GM18508 (cell line): ENCODE results near the gene TSPAN4.

Experiments used
- ATAC-seq: cut with Tn5 transposase; IDR thresholded peaks from one replicate; pipeline ENCODE4 v1.9.1; 2021; ENCODE audit warnings: moderate number of reproducible peaks; ENCODE audit not compliant: insufficient read depth, unreplicated experiment

Gene TSPAN4

DNA sequence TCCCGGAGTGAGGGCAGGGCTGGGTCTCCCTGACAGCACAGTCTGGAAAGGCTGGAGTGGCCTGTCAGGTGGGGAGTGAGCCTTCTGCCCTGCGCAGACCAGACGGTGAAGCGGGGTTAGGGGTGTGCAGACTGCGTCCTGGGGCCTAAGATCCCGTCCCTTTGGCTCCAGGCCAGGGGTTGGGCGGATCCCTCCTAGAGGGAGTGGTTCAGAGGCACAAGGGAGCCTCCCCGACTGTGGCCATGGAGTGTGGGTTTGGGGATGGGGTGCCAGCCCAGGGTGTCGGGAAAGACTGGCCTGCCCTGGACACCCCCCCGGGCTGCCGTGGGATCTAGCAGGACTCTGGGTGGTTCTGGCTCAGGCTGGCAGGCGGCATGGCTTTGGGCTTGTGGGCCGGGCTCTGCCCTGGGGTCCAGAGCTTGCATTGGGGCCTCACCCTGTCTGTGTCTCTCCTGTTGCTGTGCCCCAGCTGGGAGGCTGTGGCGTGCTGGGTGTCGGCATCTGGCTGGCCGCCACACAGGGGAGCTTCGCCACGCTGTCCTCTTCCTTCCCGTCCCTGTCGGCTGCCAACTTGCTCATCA lies 19.5 kb downstream of the TSPAN4 start:
- no peak for ATAC-seq

- no peak for ATAC-seq
Observed at GRCh38 chr11:862696-863022, 20.0 kb downstream of the TSPAN4 start.

- ATAC-seq = no peak
Observed at GRCh38 chr11:863023-863909, 20.6 kb downstream of the TSPAN4 start.

DNA sequence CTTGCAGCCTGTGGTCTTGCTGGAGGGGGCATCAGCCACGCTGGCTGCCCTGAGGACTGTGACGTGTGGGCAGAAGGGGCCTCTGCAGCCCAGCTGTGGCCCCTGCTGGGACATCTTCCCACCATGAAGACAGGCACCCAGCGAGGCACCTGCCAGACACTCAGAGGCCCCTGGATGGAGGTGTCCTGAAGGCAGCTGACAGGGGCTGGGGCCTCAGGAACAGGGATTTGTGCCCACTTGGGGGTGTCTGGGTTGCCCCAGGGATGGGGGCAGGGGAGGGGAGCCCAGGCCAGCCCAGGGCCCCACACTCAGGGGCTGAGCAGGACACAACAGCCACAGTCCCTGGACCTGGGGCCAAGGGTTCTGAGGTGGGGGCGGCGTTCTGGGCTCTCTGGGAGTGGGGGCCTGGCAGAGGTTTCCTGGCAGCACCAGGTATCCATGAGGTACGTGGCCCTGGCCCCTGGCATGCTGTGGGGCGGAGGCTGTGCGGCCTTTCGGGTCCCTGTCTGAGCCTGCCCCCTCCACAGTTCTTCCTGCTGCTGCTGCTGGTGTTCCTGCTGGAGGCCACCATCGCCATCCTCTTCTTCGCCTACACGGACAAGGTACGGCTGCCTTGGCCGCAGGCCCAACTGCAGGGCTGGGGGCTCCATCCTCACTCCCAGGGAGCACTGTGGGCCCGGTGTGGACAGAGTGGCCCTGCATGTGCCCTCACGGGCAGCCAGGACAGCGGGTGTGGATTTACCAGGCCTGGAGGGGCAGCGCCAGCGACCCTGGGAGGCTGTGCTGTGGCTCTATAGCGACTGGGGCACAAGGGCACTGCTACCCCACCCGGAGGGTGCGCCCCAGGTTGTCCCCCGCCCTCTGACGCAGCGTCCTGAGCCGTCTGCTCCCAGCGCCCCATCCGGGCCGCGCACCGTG lies 21.5 kb downstream of the TSPAN4 start:
- no peak for ATAC-seq

- ATAC-seq = no peak
Observed at GRCh38 chr11:864898-865297, 22.2 kb downstream of the TSPAN4 start.

DNA sequence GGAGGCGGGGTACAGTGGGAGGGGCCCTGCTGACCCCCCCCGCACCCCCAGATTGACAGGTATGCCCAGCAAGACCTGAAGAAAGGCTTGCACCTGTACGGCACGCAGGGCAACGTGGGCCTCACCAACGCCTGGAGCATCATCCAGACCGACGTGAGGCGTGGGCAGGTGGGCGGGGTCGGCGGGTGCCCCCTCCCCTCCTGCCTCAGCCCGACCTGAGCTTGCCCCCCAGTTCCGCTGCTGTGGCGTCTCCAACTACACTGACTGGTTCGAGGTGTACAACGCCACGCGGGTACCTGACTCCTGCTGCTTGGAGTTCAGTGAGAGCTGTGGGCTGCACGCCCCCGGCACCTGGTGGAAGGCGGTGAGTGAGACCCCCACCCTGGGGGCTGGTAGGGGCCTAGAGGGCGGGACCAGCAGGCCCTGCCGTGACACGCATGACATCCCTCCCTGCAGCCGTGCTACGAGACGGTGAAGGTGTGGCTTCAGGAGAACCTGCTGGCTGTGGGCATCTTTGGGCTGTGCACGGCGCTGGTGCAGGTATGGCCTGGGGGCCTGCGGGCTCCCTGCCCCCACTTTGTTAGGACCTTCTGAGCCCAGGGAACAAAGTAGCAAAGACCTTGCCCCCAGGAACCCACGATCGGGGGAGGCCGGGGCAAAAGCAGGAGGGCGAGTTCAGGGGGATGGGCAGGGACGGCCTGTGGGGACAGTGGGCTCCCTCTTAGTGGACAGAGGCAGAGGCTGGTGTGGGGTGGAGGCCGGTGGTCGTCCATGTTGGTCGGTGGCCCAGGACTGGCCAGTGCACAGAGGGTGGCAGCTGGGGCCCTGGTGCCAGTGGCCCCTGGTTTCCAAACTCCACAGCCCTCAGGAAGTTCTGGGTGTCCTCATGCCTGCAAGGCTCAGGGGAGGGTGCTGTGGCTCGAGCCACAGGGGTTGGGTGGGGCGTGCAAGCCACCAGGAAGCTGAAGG lies 23.1 kb downstream of the TSPAN4 start:
- no peak for ATAC-seq

- no peak for ATAC-seq
Observed at GRCh38 chr11:866481-866880, 23.8 kb downstream of the TSPAN4 start.

DNA sequence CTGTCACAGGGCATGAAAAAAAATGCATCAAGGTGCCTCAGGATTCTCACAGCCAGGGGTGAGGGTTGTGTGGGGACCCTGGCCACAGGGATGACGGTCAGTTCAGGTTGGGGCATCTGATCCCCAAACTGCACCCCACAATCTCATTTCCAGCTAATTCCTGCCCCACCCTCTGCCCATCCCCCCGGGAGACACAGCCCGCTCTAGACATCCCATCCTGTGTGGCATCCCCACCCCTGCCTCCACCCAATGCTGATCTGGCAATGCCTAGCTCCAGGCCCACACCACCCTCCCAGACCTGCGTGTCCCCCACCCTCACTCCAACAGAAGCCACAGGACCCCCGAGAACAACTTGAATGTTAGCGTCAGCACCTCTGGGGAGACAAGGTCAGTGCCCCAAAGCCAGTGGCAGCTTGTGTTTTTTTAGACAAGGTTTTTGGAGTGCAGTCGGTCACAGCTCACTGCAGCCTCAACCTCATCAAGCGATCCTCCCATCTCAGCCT lies 25.3 kb downstream of the TSPAN4 start:
- no peak for ATAC-seq

DNA sequence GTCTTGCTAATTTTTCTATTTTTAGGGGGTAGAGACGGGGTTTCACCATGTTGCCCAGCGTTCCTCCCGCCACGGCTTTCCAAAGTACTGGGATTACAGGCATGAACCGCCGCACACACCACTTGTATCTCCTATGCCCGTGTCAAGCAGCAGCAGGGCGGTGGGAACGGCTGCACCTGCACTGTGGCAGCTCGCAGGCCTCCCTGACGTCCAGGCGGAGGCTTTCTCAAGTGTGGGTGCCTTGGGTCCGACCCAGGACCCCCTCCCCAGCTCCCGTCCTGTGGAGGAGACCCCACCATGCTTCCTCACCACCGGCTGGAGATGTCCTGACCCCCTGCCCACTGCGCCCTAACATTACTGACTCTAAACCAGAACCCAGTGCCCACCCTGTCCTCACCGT lies 25.7 kb downstream of the TSPAN4 start:
- no peak for ATAC-seq

DNA sequence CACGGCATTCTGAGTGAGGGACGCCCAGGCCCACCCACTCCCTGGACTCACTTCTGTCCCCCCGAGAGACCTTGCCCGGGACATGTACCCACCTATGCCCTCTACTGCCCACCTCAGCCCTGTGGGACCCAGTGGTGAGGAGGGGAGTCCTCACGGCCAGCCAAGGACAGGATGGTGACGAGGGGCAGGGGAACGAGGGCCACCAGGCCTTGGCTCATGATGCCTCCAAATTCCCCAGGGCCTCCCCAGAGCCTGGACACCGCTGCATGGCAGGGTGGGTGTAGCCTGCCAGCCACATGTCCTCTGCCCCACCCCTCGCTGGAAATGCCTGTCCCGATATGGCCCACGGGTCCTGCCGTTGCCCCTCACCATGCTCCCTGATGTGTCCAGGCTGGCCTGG lies 26.1 kb downstream of the TSPAN4 start:
- ATAC-seq = no peak

DNA sequence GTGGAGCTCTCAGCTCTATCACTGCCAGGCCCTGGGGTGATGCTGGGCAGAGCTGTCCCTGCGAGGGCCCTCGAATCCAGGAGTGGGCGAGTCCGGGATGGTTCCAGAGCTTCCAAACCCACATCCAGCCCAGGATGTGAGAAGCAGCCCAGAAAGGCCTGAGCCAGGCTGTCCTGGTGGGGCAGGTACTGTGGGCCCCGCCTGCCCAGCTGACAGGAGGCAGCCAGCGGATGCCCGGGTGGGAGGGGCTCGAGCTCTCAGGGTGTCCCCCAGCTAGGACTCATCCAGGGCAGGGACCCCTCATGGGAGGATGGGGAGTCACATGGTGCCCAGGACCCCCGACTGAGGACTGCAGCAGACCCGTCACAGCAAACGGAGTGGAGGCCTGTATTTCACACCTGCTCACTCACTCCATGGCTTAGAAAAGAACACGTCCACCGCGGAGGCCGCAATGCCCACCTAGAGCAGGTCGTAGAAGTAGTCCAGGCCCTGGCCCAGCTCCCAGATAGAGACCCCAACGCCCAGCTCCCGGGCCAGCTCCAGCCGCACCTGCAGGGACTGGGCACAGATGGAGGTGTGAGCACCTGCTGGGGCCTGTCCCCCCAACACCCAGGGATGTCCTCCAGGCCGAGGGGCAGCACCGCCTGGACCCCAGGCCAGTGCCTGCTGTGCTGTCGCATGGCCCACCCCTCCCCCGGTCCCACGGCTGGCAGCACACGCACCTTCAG lies 26.9 kb downstream of the TSPAN4 start:
- no peak for ATAC-seq

DNA sequence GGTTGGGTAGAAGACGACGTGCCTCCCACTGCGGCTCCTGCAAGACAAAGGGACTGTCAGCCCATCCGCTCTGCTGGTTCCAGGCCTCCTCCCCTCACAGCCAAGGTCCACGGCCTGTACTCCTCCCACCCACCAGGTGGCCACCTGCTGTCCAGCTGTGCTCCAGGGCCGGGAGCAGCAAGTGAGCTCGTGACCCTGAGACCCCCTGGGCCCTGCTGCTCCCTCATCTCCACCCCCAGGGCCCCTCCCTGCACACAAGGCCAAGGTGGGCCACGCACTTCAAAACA lies 27.4 kb downstream of the TSPAN4 start:
- no peak for ATAC-seq

DNA sequence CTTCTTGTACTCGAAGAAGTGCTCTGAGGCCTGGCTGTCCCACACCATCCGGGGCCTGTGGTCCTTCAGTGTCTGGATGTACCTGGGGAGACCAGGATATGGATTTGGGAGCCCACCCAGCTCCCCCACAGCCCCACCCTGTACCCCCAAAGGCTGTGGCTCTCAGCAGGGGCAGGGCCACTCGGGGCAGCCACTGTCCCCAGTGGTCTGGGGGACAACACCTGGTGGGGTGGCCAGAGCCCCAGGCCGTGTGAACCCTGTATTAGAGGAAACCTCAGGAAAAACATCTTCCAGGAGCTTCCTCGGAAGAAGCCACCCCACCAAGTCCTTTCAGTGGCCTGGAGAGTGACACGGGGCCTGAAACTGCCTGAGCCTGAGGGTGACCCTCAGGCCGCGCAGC lies 27.8 kb downstream of the TSPAN4 start:
- ATAC-seq = no peak

DNA sequence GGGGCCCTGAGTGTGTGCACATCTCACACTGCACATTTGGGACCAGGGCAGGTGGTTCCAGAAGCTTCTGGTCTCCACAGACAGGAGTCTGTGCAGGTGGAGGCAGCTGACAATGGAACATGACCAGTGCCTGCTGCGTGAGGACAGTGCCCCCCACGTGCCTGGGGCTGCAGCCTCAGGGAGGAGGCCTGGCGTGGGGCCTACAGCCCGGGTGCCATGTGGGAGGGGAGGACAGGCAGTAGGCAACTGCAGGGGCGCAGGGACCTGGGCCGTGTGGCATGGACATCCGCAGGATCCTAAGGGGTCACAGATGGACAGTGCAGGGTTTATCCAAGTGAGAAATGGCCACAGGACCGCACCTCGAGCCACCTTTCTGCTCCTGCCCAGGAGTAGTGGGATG lies 28.8 kb downstream of the TSPAN4 start:
- ATAC-seq = no peak

DNA sequence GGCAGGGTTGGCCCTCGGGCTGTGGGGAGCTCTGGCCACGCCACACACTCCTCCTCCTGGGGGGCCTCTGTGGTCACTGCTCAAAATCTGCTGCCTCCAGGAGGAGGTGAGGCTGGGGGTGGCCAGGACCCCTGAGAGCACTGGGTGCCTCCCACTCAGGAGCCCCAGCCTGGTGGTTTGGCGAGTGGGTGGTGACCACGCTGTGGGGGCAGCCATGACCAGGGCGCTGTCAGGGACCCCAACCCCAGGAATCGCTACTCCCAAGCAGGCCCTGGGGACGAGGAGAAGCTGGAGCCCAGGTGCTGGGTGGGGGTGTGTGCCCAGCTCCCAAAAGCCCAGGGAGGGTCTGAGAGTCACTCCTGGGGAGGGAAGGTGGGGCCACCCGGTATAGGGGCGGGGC lies 30.1 kb downstream of the TSPAN4 start:
- no peak for ATAC-seq

DNA sequence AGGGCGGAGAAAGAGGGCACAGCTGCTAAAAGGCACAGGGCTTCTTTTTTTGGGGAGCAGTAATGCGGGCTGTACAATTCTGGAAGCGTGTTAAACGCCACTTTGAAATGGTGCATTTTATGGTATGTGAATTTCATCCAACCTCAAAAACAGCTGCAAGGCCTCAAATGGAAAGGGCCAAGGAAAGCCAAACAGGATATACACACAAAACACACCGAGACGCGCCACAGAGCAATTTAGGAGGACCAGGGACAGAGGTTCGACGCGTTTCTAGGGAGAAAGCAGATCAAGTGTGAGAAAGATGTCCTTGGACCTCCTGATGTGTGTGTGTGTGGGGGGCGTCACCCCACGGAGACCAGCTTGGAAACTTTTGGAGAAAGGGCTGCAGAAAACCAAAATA lies 31.1 kb downstream of the TSPAN4 start:
- no peak for ATAC-seq

- ATAC-seq = no peak
Observed at GRCh38 chr11:875203-875602, 32.6 kb downstream of the TSPAN4 start.

- no peak for ATAC-seq
Observed at GRCh38 chr11:875769-876301, 33.2 kb downstream of the TSPAN4 start.

DNA sequence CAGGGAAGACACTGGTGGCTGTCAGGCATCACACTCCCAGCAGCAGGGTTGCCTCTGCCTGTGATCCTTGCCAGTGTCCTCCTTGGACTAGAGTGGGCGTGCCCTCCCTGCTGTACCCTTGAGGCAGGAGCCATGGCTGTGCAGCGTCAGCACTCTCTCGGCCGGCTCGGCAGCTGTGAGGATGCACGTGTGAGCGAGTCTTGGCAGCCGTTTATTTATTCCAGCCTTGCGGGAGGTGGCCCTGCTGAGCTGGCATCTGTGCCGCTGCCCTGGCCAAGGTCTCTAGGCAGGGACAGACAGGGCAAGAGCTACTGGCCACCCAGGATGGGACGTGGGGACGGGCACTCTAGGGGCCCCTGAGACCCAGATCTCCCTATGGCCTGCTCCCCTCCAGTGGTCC lies 33.9 kb downstream of the TSPAN4 start:
- no peak for ATAC-seq
